Transverse colon (tissue), 4 donors: ENCODE measurements around the gene PRRT4. TPM values are rescaled to one million over a fixed set of nuclear protein-coding genes. Genes with fewer than 3 reads are reported as not detected.

Experiments
- DNase-seq: peaks from one replicate; pipeline ENCODE4 v3.0.0-alpha.2; 2019
- H3K27ac ChIP-seq, 4 donors: fragments of 200-600 bp; sonication (generic); 2 replicates each; pipeline ENCODE4 v1.5.1; 2016 to 2018; ENCODE audit warnings: inconsistent platforms in 4 of 4
- H3K27me3 ChIP-seq: fragments of 200-600 bp; sonication (generic); 2 replicates; pipeline ENCODE4 v1.5.1; 2017; ENCODE audit warnings: inconsistent platforms
- H3K36me3 ChIP-seq, 4 donors: fragments of 200-600 bp; sonication (generic); 2 replicates each; pipeline ENCODE4 v1.5.1; 2017 to 2019; ENCODE audit warnings: inconsistent platforms in 4 of 4
- H3K4me1 ChIP-seq, 4 donors: fragments of 200-600 bp; sonication (generic); 2 replicates each; pipeline ENCODE4 v1.5.1; 2017 to 2020; ENCODE audit warnings: inconsistent platforms in 4 of 4
- H3K4me3 ChIP-seq, 4 donors: fragments of 200-600 bp; sonication (generic); 1 replicate in 1 of 4; 2 replicates in 3 of 4; pipeline versions ENCODE4 v1.5.1 to v1.6.1; 2017 to 2019; ENCODE audit warnings: inconsistent platforms in 4 of 4
- H3K9me3 ChIP-seq, 2 donors: fragments of 200-600 bp; sonication (generic); 2 replicates each; pipeline ENCODE4 v1.5.1; 2017 to 2019; ENCODE audit warnings: inconsistent platforms in 2 of 2
- CTCF ChIP-seq, 5 experiments: fragments of 200-600 bp in 3 of 5; fragments of 450-650 bp in 2 of 5; sonication (generic) in 3 of 5; IDR thresholded peaks; 1 replicate in 2 of 5; 2 replicates in 3 of 5; pipeline ENCODE4 v1.5.1; 2016 to 2017; ENCODE audit warnings: antibody characterized with exemption in 5 of 5, inconsistent platforms in 3 of 5, mild to moderate bottlenecking in 2 of 5, moderate library complexity in 1 of 5
- EP300 ChIP-seq: sonication (generic); formaldehyde crosslinking; IDR thresholded peaks from one replicate; pipeline ENCODE4 v1.6.1; 2017; ENCODE audit warnings: antibody characterized with exemption, low read depth
- POLR2A ChIP-seq: fragments of 450-650 bp; IDR thresholded peaks from one replicate; pipeline ENCODE4 v1.6.1; 2016; ENCODE audit warnings: antibody characterized with exemption, mild to moderate bottlenecking, moderate library complexity
- POLR2AphosphoS5 ChIP-seq, 3 donors: sonication (generic); formaldehyde crosslinking; IDR thresholded peaks; one replicate each; pipeline ENCODE4 v1.6.1; 2016; ENCODE audit warnings: antibody characterized with exemption in 3 of 3
- WGBS, 2 donors: methylation state at CpG; one replicate each; pipeline ENCODE4 v1.1.5; 2018; ENCODE audit warnings: low coverage in 1 of 2; 5-methylcytosine and 5-hydroxymethylcytosine counted together
- in situ Hi-C, 4 donors: fragments of 200-750 bp; cut with MboI; loops; one replicate each; pipeline versions ENCODE4 v1.15.0 to v1.15.1; 2017; ENCODE audit warnings: low sequenced_read_pairs in 3 of 4, low pct_ligation_motif_present in 1 of 4, low pct_unique_long_range_greater_than_20kb in 1 of 4
- intact Hi-C: fragments of 100-400 bp; cut with DNase I; formaldehyde crosslinking; loops from one replicate; pipeline ENCODE4 v1.15.1; 2023; ENCODE audit warnings: low total_unique reads
- total RNA-seq, 4 donors: library from RNA; depleted of rRNA; stranded (reverse); fragments of >200 nt; gene quantifications; one replicate each; pipeline ENCODE4 v1.1.0, GENCODE V29; 2016

PRRT4 gene
- total RNA-seq, 4 donors from 2014 or later = 0.16 to 0.41 TPM; not detected in 2

GRCh38 chr7:128323459-128324367 lies 37.8 kb downstream of the PRRT4 start:
- TF ChIP-seq POLR2AphosphoS5 (IDR thresholded peaks at IDR 0.05) (no peak), EP300 (no peak), CTCF (IDR thresholded peaks at IDR 0.05) (no peak), POLR2A (no peak)
- Histone ChIP-seq H3K4me1 (no peaks in the 10 kb centered on the region), H3K27me3 (no peaks in the 10 kb centered on the region), H3K9me3 (no peaks in the 10 kb centered on the region), H3K36me3 (peaks cover 0 to 51% (median 26%) of the 10 kb centered on the region in 4 donors), H3K27ac (no peak overlapping the region), H3K4me3 (no peak overlapping the region)
- intact Hi-C loops (no loop called here), in situ Hi-C loops (no loop called here)
- no peak for DNase-seq
- 83 to 92% methylated on average over 10 of the region's 10 CpGs for WGBS, 2 donors

DNA sequence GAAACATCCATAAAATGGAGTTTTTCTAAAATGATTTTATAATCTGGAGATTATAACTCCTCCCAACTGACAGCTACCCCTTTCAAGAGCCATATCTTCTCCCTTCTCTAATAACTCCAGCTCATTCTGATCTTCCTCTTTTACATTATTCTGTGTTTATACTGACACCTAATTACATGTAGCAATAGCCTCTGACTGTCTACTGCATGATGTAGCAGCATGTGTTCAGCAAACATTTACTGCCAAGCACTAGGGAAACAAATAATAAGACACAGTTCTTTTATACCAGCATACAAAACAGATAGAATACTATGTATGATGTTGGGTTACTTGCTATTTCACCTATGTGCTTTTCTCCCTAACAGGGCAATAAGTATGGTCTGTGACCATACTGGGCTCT lies 38.5 kb downstream of the PRRT4 start:
- H3K27ac ChIP-seq = no peak overlapping the region
- no peaks in the 10 kb centered on the region for H3K4me1 ChIP-seq
- H3K4me3 ChIP-seq = no peak overlapping the region
- intact Hi-C loops = no loop called here
- TF ChIP-seq POLR2A (no peak), POLR2AphosphoS5 (IDR thresholded peaks at IDR 0.05) (no peak), CTCF (IDR thresholded peaks at IDR 0.05) (no peak), EP300 (no peak)
- peaks cover 0 to 58% (median 25%) of the 10 kb centered on the region in 4 donors for H3K36me3 ChIP-seq
- in situ Hi-C loops = no loop called here
- DNase-seq = no peak
- no peaks in the 10 kb centered on the region for H3K9me3 ChIP-seq
- H3K27me3 ChIP-seq = no peaks in the 10 kb centered on the region

GRCh38 chr7:128322040-128322643 lies 39.3 kb downstream of the PRRT4 start:
- intact Hi-C loops = no loop called here
- no peak overlapping the region for H3K4me3 ChIP-seq
- no peaks in the 10 kb centered on the region for H3K9me3 ChIP-seq
- 55 to 56% methylated on average over 3 of the region's 3 CpGs for WGBS, 2 donors
- peaks cover 0 to 61% (median 28%) of the 10 kb centered on the region in 4 donors for H3K36me3 ChIP-seq
- DNase-seq = no peak
- TF ChIP-seq EP300 (no peak), POLR2A (no peak), CTCF (IDR thresholded peaks at IDR 0.05) (peak in 3 of 5 experiments; percentile 12 to 22 (median 17)), POLR2AphosphoS5 (IDR thresholded peaks at IDR 0.05) (no peak)
- no peak overlapping the region for H3K27ac ChIP-seq
- no peaks in the 10 kb centered on the region for H3K4me1 ChIP-seq
- H3K27me3 ChIP-seq = no peaks in the 10 kb centered on the region
- in situ Hi-C loops = no loop called here

GRCh38 chr7:128321044-128321422 lies 40.5 kb downstream of the PRRT4 start:
- 78 to 83% methylated on average over 2 to 5 of the region's 5 CpGs for WGBS, 2 donors
- Histone ChIP-seq H3K9me3 (no peaks in the 10 kb centered on the region), H3K4me1 (no peaks in the 10 kb centered on the region), H3K27me3 (no peaks in the 10 kb centered on the region), H3K27ac (no peak overlapping the region), H3K36me3 (peaks cover 0 to 68% (median 34%) of the 10 kb centered on the region in 4 donors), H3K4me3 (no peak overlapping the region)
- in situ Hi-C loops = no loop called here
- intact Hi-C loops = no loop called here
- no peak for TF ChIP-seq EP300
- no peak for TF ChIP-seq POLR2A
- no peak for TF ChIP-seq CTCF (IDR thresholded peaks at IDR 0.05)
- no peak for TF ChIP-seq POLR2AphosphoS5 (IDR thresholded peaks at IDR 0.05)
- no peak for DNase-seq
